SKM-1 treated with dmso at 0.1 percent for 144 hours (cell line): ENCODE measurements around the gene RSRC1.
"Not testable (repeated sequence)": the region's sequence is repeated elsewhere in the genome, so short reads cannot be mapped to it uniquely, and the experiment has no call there.

Experiments used
- DNase-seq: peaks from one replicate; lab custom pipeline; 2025; ENCODE audit not compliant: unreplicated experiment; lab: John Stamatoyannopoulos, UW

Gene RSRC1

DNA sequence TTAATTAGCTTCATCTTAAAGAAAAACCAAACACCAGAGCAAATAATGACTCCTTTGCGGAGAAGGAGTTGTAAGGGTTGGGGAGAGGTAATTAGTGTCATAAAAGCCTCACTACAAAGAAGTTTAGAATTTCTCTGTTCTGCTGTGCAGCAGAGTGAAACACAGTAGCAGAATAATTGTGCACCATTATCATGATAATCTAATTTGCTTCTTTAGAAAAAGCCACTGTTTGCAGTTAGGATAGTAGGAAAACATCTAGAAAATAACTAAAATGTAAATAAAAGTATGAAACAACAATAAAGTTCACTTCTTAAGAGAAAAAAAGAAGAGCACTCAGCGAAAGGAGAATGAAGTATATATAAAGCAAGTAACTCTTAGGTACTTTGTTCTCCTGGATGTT is 9.2 kb upstream of the RSRC1 start:
- DNase-seq: no peak

DNA sequence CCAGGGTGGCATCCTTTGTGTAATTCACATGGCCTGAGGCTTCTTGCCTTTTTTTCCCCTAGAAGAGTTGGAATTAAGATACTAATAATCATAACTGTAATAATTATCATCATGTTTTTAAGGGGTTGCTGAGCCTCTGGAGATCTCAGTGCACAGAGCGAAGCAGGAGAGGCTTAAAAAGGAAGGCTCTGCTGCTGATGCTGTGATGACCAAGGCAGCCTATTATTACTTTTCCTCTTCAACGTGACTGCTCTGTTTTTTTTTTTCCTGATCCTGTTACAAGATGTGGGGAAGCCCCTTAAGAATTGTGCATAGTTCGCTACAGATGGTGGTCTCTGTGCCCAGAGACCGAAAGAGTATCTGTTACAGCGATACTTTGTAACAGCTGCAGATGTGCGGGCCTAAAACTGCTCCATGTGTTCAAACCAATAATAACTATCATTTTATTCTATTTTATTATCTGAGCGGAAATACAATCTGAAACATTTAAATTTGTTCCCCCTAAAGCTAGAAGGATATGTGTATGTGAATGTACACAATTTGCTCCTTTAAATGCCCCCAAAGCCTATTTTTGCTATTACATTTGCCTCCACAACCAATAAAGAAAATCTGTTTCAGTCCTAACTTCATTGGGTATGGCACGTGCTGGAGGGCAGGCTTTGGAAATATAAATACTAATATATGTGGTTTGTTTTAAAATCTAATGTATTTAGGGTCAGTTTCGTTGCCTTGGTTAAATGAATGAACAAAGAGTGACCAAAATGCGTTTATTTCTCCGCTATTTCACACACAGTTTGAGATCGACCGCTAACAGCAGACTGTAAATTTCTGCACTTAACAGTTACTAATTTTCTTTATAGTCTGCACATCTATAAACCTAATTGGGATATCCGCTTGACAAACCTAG is 8.3 kb upstream of the RSRC1 start:
- DNase-seq: no peak

DNA sequence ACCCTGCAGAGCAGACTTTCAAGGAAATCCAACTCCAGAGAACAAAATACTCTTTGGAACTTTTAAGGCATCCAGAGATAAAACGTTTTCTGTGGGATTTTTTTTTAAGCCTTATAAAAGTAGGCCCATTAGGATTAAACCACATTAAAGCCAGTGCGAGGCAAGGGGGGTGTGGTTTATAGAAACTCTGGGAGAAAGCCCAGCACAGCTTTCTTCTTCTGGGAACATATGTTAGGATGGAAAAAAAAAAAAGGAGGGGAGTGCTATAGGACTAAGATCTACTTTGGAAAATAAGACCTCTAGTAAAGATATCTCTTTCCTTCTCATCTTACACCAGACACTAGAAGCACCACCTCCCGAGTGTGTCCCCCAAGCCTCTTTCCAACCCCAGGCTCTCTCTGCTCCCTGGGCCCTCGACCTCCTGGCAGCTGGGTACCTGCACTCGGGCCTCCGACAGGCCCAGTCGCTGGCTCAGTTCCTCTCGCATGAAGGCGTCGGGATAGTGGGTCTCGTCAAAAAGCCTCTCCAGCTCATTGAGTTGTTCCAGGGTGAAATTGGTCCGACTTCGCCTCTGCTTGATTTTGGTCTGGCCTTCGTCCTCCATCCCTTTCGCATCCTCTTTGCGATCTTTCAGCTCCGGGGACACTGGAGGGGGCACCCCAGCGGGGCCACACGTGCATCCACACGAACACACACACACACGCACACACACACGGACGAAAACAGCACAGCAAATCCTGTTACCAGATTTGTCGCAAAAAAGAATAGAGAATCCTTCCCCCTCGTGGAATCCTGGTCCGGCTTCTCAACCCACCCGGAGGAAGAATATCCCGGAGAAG is 7.4 kb upstream of the RSRC1 start:
- no peak for DNase-seq

DNA sequence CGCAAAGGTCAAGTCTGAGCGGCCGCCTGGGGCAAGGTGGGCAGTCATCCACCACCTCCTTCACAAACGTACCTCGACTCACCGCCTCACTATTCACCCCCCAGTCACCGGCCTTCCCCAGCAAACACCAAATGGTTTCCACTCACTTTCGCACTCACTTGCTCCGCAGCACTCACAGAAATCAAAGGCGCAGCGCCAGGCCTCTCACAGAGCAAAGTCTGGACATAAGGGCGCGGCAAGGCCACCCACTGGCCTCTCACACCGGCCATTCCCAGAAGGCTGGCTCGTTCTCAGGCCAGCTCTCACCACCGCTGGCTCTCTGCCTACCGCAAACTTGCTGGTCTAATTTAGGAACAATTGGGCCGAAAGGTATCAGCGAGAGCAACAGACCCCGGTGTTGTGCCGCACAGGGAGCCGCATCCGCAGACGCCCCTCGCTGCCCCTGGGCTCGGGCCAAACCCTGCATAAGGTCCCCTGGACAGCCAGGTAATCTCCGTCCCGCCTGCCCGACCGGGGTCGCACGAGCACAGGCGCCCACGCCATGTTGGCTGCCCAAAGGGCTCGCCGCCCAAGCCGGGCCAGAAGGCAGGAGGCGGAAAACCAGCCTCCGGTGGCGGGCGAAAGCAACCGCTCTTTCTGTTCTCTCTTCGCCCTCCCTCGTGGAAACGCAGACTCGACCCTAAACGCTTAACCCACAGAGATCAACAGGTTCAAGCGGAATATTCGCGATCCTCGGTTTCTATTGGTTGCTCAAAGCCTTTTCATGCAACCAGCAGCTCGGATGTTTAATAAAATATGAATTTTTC is 6.6 kb upstream of the RSRC1 start:
- no peak for DNase-seq

DNA sequence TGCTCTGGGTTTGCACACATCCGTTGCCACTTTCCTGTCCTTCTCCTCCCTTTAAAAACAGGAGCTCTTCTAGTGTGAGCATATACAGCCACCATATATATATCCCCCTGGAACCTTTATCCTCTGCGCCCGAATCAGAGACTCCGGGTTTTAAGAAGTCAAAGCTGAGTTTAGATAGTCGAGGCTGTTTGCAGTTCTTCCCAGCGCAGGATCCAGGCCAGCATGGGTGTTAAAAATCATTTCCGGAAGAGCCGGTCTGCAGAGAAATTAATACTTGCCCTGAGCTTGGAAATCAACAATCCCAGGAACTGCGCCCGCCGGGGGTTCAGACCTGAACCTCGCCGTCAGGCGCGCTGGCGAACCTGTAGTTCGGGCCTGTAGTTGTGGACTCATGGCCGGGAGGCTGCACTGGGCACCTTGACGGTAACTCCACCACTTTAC is 6.0 kb upstream of the RSRC1 start:
- no peak for DNase-seq

DNA sequence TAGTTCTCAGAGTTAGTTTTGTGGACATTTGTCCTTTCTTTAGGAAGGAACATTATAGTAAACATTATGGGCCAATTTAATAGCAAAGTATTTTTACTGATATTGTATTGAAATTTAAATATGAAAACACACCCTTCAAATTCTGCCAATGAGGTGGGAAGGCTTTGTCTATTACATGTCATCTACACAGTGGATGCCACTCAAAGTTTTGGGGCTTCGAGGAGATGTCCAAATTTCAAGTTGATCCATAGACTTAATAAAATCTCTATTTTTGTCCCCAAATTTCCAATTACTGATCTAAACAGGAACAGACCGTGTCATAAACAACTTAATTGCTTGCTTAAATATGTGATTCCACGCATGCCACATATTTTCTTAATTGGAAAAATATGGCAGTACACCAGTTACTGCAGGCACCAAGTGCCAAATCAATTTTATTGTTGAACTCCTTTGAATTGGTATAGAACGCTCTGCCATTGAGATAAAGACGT is 5.4 kb upstream of the RSRC1 start:
- DNase-seq: no peak

DNA sequence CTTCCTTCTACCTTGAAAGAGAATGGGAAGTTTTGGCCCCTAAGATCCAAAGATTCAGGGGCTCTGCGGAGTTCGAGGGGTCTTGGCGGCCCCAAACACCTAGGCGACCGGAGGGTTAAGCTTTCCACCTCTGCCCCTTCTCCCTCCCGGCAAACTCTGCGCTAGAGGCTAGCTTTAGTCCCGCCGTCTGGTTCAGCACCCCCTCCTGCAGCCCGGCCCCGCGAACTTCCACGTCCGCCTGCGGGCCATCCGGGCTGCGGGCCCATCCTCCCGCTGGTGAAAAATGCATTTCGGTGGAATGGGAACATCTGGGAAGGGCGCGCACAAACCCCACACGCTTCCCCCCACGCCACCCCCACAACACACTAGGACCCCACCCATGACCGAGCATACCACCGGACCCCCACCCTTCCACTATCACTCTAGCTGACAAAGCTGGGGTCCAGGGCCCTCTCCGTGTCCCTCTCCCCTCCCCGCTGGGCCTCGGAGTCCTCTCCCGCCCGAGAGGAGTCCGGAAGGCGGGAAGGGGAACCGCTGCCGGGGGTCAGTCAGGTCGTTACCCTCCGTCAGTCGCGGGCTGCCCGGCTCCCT is 4.7 kb upstream of the RSRC1 start:
- DNase-seq: no peak

DNA sequence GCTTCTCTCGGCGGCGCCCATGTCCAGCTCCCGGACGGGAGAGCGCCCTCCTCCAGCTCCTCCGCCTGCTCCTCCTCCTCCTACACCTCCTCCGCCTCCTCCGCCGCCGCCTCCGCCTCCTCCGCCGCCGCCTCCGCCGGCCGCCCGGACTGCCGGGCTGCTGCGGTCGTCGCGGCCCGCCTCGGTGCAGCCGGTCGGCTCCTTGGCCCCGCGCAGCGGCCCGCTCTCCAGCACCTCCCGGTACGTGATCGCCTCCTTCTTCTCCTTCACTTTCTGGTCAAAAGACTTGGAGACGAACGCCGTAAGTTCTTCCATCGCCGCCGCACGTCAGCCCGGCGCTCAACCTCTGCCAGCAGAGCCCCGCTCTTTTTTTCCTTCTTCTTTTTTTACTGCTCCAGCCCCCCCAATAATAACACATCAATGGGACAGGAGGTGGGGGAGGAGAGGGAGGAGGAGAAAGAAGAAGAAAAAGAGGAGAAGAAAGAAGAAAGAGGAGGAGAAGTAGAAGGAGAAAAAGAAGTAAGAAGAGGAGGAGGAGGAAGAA is 4.1 kb upstream of the RSRC1 start:
- no peak for DNase-seq

DNA sequence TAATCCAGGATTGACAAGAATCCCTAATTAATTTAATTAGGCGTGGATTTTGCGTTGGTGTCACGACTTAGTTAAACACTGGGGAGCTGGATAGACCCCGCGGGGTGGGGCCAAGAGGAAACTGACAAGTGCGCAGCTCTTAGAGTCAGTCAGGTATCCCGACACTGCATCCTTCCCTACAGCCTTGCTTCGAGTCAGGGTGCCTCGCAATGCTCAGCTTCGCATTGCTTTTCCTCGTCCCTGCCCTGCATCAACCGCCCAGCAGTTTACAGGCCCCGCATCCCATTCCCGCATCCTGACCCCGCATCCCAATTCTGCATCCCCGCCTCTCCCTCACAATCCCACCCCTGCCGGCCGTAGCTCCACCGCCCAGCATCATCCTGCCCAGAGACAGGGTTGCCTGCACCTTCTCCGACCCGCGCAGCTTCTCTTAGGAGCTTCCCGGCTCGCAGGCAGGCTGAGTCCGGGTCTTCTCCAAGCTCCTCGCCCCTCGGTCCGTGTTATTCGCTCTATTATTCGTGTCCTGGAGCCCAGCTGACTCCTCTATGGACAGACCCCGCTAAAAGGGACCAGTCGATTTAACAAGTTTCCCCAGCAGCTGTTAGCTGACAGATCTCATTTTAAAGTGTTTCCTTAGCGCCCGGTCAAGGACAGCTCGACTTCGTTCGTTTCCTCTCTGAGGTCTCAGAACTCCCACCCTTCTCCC is 3.0 kb upstream of the RSRC1 start:
- no peak for DNase-seq

DNA sequence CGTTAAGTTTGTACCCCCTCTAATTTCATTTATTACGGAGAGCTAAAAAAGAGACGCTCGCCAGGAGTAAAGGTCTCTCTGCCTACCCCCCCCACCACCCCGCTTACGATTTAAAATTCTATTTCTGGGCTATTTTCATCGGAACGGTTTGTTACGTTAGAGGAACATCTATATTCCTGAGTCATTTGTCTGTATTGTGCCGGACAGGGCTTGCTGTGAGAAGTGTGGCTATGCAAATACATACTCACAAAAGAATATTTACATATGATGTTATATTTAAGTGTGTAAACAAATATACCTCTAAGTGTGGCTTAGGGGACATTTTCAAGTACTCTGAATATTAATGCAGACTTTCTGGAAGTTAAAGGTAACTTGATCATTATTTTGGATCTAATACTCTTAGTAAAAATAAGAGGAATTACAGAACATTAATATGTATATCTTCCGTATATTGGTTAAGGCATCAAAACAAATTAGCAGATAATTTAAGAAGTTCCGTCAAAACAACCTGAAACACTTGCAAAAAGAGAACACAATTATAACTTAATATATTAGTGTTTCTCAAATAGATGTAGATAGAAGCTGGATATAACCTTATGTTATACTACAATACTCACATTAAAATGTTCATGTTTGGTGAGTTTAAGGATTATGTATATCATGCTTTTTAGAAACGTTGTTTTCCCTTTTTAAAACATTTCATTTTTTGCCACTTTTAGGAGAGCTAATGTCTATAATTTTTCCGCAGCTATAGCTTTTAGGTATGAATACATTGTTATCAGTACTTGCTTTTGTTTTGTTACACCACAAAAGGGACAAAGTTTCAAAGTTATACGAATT is 2.1 kb upstream of the RSRC1 start:
- DNase-seq: no peak

DNA sequence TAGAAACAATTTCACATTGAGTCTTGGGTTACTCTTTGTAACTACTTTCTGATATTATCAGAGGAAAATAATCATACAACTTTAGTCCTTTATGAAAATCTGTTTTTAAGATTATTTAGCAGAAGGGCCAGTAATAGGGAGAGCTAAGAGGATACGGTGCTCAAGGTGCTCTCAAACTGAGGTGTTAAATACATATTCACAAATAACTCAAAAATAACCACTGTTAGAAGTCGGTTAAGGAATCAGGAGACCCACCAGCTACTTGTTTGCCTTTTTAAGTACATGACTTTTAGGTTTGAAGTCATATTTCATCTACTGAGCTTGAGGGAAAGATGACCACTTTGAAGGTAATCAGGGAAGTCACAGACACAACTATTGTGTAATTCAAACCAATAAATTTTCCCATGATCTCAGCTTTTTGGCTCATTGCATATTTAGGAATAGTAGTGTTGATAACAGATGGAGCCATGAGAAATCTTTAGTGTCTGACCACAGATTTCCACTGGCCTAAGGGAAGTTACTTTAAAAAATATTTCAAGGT is 1.4 kb upstream of the RSRC1 start:
- no peak for DNase-seq

DNA sequence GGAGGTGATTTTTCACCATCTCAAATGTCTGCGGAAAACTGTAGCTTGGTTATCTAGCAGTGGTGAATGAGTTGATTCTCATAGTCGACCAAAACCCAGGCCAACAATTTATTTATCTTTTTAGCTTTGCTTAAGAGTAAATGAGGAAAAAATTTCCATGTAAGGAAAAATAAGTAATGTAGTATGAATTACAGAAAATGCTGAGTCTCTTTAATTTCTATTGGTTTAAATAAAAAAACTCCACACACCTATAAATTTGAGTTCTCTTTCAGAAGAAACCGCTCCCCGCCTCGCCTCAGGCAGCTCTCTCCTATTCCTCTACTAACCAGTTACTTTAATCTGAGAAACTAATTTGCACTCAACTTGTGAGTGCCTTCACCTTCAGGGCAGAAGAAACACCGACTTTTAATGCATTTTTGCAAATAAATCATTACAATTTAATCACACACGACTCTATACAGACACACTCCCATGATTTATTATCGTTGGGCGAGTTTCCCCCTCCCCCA is 540 bp upstream of the RSRC1 start:
- no peak for DNase-seq

DNA sequence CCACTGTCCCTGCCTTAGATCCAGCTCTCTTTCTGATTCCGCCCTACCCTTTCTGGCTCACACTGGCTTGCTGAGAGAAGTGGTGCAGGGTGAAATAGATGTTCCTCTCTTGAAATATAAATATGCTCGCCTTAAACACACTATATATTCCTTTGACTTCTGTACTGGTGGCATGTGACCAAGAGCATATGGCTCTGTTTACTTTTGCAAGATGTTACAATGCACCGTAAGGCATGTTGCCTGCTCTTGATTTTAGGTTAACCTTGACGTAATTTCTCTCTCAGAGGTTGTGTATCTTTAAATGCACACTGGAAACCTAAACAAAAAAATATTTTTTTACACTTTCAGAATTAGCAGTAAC is 749 bp downstream of the RSRC1 start:
- DNase-seq: no peak

DNA sequence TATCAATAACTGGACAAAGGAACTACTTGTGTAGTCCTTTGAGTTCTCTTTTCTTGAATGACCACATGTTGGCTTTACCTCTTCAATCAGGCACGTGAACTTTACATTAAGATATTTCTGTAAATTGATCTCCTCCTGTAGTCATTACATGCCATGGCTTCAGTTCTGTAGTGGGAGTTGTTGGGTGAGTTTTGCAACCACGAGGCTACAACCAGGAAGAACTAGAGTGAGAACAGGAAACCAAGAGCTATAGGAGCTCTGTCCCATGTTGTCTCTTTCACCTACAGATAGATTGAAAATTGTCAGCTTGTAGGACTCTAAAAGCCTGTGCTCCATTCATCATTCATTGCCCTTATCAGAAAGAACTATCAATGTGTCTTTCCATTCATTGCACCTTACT is 2.0 kb downstream of the RSRC1 start:
- DNase-seq: no peak

DNA sequence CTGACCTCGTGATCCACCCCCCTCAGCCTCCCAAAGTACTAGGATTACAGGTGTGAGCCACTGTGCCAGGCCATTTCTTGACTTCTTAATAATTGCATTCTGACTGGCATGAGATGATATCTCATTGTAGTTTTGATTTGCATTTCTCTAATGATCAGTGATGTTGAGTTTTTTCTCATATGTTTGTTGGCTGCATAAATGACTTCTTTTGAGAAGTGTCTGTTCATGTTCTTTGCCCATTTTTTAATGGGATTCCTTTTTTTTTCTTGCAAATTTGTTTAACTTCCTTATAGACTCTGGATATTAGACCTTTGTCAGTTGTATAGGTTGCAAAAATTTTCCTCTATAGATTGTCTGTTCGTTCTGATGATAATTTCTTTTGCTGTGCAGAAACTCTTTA is 3.7 kb downstream of the RSRC1 start:
- DNase-seq: not testable (repeated sequence)

DNA sequence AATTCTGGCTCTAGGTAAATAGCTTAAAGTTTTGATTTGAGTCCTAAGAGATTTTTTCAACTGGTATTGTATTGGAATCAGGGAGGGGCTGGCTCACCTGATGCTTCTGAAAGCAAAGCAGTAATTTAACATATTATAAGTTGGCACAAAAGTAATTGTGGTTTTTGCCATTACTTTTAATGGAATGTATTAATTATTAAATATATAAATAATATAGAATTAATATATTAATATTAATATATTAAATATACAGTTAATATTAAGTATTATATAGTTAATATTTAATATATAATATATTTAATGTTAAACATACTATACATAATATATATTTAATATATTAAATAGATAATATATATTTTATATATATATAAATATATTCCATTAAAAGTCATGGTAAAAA is 10.4 kb downstream of the RSRC1 start:
- DNase-seq: no peak

DNA sequence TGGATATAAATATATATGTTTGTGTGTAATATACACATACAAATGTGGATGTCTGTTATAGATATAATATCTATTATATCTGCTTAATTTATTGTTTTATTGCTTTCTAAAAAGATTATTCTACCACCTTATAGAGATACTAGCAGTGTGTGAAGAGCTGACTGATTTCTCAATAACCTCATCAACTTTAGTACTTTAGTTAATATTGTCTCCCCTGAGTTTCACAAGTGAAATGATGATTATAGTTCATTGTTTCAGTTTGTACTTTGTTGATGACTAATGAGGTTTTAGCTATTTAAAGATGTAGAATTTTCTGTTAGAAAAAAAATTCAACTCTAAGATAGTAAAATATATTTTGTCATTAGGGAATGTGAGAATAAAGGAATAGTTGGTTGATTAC is 11.4 kb downstream of the RSRC1 start:
- DNase-seq: no peak

DNA sequence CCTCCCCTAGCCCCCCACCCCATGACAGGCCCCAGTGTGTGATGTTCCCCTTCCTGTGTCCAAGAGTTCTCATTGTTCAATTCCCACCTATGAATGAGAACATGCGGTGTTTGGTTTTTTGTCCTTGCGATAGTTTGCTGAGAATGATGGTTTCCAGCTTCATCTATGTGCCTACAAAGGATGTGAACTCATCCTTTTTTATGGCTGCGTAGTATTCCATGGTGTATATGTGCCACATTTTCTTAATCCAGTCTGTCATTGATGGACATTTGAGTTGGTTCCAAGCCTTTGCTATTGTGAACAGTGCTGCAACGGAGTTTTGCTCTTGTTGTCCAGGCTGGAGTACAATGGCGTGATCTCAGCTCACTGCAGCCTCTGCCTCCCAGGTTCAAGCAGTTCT is 12.8 kb downstream of the RSRC1 start:
- DNase-seq: not testable (repeated sequence)
